WTC11 (cell line): Measurements from ENCODE around the gene LCN10. TPM values are rescaled to one million over a fixed set of nuclear protein-coding genes. Genes with fewer than 3 reads are reported as not detected.

Experiments
- ATAC-seq: fragments of 200-7000 bp; cut with Tn5 transposase; 2 replicates; pipeline ENCODE4 v1.10.0; 2021; ENCODE audit warnings: mild to moderate bottlenecking, moderate library complexity
- CTCF ChIA-PET: fragments of 300-600 bp; sonication (Branson Sonifier 250); formaldehyde crosslinking; loops from one replicate; lab custom pipeline; 2021; ENCODE audit warnings: antibody characterized with exemption; lab: Charles Lee
- POLR2A ChIA-PET: fragments of 350-600 bp; sonication (Branson Sonifier 250); formaldehyde crosslinking; loops from one replicate; lab custom pipeline; 2021; ENCODE audit warnings: antibody characterized with exemption; lab: Charles Lee
- DNase-seq: peaks from one replicate; pipeline ENCODE4 v3.0.0; 2021; ENCODE audit warnings: low spot score
- H3K27ac Mint-ChIP-seq: 2 replicates; pipeline ENCODE4 v1.8.0; 2021; ENCODE audit warnings: mixed read lengths
- H3K27me3 Mint-ChIP-seq: 2 replicates; pipeline ENCODE4 v1.8.0; 2021; ENCODE audit warnings: low read depth, mild to moderate bottlenecking, moderate library complexity, mixed read lengths
- H3K36me3 Mint-ChIP-seq: 2 replicates; pipeline ENCODE4 v1.8.0; 2021; ENCODE audit warnings: mixed read lengths
- H3K4me1 Mint-ChIP-seq: 2 replicates; pipeline ENCODE4 v1.8.0; 2022; ENCODE audit warnings: mixed read lengths
- H3K4me3 Mint-ChIP-seq: 2 replicates; pipeline ENCODE4 v1.8.0; 2021; ENCODE audit warnings: mild to moderate bottlenecking, moderate library complexity, mixed read lengths
- H3K9me3 Mint-ChIP-seq: 2 replicates; pipeline ENCODE4 v1.8.0; 2021; ENCODE audit warnings: mixed read lengths
- FOXK1 ChIP-seq: sonication (generic); formaldehyde crosslinking; IDR thresholded peaks from 2 replicates; pipeline ENCODE4 v1.8.0; 2022; ENCODE audit warnings: mild to moderate bottlenecking, moderate library complexity, missing genetic modification reagents
- TCF7 ChIP-seq: sonication (generic); formaldehyde crosslinking; IDR thresholded peaks from 2 replicates; pipeline ENCODE4 v1.8.0; 2022; ENCODE audit warnings: mild to moderate bottlenecking, low read depth, missing genetic modification reagents, moderate library complexity
- ZNF138 ChIP-seq: sonication (generic); formaldehyde crosslinking; conservative IDR thresholded peaks from 2 replicates; pipeline ENCODE4 v1.8.1; 2022; ENCODE audit warnings: mild to moderate bottlenecking, moderate library complexity, missing genetic modification reagents
- ZNF263 ChIP-seq: sonication (generic); formaldehyde crosslinking; IDR thresholded peaks from 2 replicates; pipeline ENCODE4 v1.8.1; 2022; ENCODE audit warnings: low read depth, mild to moderate bottlenecking, moderate library complexity, missing genetic modification reagents
- ZNF423 ChIP-seq: fragments of 250-450 bp; sonication (Bioruptor Pico); IDR thresholded peaks from 2 replicates; pipeline ENCODE4 v2.1.2; 2022; ENCODE audit warnings: mild to moderate bottlenecking, moderate library complexity
- total RNA-seq: library from RNA; stranded (reverse); gene quantifications from 3 replicates; pipeline ENCODE4 v1.2.3, GENCODE V29; 2021
- TF ChIP-seq, protein P1 (sequence below): sonication (generic); formaldehyde crosslinking; IDR thresholded peaks from 2 replicates; pipeline ENCODE4 v1.8.0; 2023; ENCODE audit warnings: missing genetic modification reagents, mild to moderate bottlenecking, borderline replicate concordance
- TF ChIP-seq, protein P2 (sequence below): sonication (generic); formaldehyde crosslinking; IDR thresholded peaks from 2 replicates; pipeline ENCODE4 v1.8.0; 2022; ENCODE audit warnings: mild to moderate bottlenecking, missing genetic modification reagents
- TF ChIP-seq, protein P3 (sequence below): sonication (generic); formaldehyde crosslinking; IDR thresholded peaks from 2 replicates; pipeline ENCODE4 v1.8.1; 2022; ENCODE audit warnings: low read depth, missing genetic modification reagents, borderline replicate concordance
- TF ChIP-seq, protein P4 (sequence below): sonication (generic); formaldehyde crosslinking; IDR thresholded peaks from 2 replicates; pipeline ENCODE4 v1.8.1; 2023; ENCODE audit warnings: mild to moderate bottlenecking, moderate library complexity, missing genetic modification reagents
- TF ChIP-seq, protein P5 (sequence below): sonication (generic); formaldehyde crosslinking; IDR thresholded peaks from 2 replicates; pipeline ENCODE4 v1.8.0; 2022; ENCODE audit warnings: missing genetic modification reagents
- TF ChIP-seq, protein P6 (sequence below): sonication (generic); formaldehyde crosslinking; IDR thresholded peaks from 2 replicates; pipeline ENCODE4 v1.8.0; 2023; ENCODE audit warnings: missing genetic modification reagents
- TF ChIP-seq, protein P7 (sequence below): sonication (generic); formaldehyde crosslinking; IDR thresholded peaks from 2 replicates; pipeline ENCODE4 v1.8.1; 2022; ENCODE audit warnings: missing genetic modification reagents, borderline replicate concordance
- TF ChIP-seq, protein P8 (sequence below): sonication (generic); formaldehyde crosslinking; IDR thresholded peaks from 2 replicates; pipeline ENCODE4 v1.8.1; 2023; ENCODE audit warnings: mild to moderate bottlenecking, missing genetic modification reagents

Gene LCN10
- total RNA-seq, 1 experiment from 2014 or later, result 2.4 TPM

DNA sequence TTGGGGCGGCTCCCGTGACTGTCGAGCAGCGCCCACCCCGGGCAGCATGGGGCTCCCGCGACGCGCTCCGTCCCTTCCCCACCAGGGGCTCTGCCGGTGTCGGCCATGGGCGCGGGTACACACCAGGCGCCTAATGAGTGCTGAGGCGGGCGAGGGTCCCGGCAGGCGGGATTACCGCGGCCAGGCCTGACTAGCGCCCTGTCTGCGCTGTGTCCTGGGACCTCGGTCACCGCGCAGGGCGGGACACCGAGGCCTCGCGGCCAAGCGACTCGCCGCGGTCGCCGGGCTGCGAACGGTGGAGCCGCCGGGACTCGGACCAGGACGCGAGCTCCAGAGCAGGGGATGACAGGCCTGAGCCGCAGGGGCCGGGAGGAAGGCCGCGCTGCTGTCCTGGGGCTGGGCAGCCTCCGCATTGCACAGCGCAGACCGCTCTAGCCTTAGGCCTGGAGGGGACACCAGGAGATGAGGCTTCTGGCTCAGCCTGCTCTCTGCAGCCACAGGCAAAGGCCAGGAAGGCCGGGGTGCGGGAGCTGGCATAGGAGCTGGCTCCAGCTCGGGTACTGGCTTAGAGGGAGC is 14.1 kb downstream of the LCN10 start:
- ChIA-PET POLR2A (interaction anchor here (1.0 to 1.3 kb wide), 4 partner anchors 8 to 72 kb away, joined by 3 read pairs; no protein-coding TSS in a partner anchor), CTCF (interaction anchor here (0.8 to 3.4 kb wide), 28 partner anchors 9 to 383 kb away, joined by 3 to 40 read pairs (median 6); partner anchors contain the start of genes AGPAT2, FBXW5, LCN10 and LCN15)
- Mint-ChIP-seq H3K9me3 (no peaks in the 10 kb centered on the region), H3K4me3 (peak overlapping the region; percentile 64), H3K36me3 (peaks cover 34% of the 10 kb centered on the region), H3K27ac (no peak overlapping the region), H3K27me3 (no peaks in the 10 kb centered on the region), H3K4me1 (peaks cover 21% of the 10 kb centered on the region)
- ATAC-seq, result peak; percentile 31
- TF ChIP-seq, protein P1, sequence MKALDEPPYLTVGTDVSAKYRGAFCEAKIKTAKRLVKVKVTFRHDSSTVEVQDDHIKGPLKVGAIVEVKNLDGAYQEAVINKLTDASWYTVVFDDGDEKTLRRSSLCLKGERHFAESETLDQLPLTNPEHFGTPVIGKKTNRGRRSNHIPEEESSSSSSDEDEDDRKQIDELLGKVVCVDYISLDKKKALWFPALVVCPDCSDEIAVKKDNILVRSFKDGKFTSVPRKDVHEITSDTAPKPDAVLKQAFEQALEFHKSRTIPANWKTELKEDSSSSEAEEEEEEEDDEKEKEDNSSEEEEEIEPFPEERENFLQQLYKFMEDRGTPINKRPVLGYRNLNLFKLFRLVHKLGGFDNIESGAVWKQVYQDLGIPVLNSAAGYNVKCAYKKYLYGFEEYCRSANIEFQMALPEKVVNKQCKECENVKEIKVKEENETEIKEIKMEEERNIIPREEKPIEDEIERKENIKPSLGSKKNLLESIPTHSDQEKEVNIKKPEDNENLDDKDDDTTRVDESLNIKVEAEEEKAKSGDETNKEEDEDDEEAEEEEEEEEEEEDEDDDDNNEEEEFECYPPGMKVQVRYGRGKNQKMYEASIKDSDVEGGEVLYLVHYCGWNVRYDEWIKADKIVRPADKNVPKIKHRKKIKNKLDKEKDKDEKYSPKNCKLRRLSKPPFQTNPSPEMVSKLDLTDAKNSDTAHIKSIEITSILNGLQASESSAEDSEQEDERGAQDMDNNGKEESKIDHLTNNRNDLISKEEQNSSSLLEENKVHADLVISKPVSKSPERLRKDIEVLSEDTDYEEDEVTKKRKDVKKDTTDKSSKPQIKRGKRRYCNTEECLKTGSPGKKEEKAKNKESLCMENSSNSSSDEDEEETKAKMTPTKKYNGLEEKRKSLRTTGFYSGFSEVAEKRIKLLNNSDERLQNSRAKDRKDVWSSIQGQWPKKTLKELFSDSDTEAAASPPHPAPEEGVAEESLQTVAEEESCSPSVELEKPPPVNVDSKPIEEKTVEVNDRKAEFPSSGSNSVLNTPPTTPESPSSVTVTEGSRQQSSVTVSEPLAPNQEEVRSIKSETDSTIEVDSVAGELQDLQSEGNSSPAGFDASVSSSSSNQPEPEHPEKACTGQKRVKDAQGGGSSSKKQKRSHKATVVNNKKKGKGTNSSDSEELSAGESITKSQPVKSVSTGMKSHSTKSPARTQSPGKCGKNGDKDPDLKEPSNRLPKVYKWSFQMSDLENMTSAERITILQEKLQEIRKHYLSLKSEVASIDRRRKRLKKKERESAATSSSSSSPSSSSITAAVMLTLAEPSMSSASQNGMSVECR (CRISPR knock-in tag), result 0 out of 2 replicates have a peak, but pooled peaks have one; percentile 16
- TF ChIP-seq, protein P2, sequence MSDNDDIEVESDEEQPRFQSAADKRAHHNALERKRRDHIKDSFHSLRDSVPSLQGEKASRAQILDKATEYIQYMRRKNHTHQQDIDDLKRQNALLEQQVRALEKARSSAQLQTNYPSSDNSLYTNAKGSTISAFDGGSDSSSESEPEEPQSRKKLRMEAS (CRISPR knock-in tag), result peak; percentile 52; the same call in 1 of the 2 replicates
- TF ChIP-seq ZNF423, result peak; percentile 36; the same call in 1 of the 2 replicates
- peak; percentile 76; the same call in 1 of the 2 replicates for TF ChIP-seq ZNF138 (CRISPR knock-in tag)
- TF ChIP-seq, protein P3, sequence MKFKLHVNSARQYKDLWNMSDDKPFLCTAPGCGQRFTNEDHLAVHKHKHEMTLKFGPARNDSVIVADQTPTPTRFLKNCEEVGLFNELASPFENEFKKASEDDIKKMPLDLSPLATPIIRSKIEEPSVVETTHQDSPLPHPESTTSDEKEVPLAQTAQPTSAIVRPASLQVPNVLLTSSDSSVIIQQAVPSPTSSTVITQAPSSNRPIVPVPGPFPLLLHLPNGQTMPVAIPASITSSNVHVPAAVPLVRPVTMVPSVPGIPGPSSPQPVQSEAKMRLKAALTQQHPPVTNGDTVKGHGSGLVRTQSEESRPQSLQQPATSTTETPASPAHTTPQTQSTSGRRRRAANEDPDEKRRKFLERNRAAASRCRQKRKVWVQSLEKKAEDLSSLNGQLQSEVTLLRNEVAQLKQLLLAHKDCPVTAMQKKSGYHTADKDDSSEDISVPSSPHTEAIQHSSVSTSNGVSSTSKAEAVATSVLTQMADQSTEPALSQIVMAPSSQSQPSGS (CRISPR knock-in tag), result no peak
- TF ChIP-seq, protein P4, sequence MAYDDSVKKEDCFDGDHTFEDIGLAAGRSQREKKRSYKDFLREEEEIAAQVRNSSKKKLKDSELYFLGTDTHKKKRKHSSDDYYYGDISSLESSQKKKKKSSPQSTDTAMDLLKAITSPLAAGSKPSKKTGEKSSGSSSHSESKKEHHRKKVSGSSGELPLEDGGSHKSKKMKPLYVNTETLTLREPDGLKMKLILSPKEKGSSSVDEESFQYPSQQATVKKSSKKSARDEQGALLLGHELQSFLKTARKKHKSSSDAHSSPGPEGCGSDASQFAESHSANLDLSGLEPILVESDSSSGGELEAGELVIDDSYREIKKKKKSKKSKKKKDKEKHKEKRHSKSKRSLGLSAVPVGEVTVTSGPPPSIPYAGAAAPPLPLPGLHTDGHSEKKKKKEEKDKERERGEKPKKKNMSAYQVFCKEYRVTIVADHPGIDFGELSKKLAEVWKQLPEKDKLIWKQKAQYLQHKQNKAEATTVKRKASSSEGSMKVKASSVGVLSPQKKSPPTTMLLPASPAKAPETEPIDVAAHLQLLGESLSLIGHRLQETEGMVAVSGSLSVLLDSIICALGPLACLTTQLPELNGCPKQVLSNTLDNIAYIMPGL, result 0 out of 2 replicates have a peak, but pooled peaks have one; percentile 49
- TF ChIP-seq, protein P5, sequence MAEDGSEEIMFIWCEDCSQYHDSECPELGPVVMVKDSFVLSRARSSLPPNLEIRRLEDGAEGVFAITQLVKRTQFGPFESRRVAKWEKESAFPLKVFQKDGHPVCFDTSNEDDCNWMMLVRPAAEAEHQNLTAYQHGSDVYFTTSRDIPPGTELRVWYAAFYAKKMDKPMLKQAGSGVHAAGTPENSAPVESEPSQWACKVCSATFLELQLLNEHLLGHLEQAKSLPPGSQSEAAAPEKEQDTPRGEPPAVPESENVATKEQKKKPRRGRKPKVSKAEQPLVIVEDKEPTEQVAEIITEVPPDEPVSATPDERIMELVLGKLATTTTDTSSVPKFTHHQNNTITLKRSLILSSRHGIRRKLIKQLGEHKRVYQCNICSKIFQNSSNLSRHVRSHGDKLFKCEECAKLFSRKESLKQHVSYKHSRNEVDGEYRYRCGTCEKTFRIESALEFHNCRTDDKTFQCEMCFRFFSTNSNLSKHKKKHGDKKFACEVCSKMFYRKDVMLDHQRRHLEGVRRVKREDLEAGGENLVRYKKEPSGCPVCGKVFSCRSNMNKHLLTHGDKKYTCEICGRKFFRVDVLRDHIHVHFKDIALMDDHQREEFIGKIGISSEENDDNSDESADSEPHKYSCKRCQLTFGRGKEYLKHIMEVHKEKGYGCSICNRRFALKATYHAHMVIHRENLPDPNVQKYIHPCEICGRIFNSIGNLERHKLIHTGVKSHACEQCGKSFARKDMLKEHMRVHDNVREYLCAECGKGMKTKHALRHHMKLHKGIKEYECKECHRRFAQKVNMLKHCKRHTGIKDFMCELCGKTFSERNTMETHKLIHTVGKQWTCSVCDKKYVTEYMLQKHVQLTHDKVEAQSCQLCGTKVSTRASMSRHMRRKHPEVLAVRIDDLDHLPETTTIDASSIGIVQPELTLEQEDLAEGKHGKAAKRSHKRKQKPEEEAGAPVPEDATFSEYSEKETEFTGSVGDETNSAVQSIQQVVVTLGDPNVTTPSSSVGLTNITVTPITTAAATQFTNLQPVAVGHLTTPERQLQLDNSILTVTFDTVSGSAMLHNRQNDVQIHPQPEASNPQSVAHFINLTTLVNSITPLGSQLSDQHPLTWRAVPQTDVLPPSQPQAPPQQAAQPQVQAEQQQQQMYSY (CRISPR knock-in tag), result no peak
- TF ChIP-seq, protein P6, sequence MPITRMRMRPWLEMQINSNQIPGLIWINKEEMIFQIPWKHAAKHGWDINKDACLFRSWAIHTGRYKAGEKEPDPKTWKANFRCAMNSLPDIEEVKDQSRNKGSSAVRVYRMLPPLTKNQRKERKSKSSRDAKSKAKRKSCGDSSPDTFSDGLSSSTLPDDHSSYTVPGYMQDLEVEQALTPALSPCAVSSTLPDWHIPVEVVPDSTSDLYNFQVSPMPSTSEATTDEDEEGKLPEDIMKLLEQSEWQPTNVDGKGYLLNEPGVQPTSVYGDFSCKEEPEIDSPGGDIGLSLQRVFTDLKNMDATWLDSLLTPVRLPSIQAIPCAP, result 0 out of 2 replicates have a peak, but pooled peaks have one; percentile 43
- DNase-seq, result peak; percentile 60

DNA sequence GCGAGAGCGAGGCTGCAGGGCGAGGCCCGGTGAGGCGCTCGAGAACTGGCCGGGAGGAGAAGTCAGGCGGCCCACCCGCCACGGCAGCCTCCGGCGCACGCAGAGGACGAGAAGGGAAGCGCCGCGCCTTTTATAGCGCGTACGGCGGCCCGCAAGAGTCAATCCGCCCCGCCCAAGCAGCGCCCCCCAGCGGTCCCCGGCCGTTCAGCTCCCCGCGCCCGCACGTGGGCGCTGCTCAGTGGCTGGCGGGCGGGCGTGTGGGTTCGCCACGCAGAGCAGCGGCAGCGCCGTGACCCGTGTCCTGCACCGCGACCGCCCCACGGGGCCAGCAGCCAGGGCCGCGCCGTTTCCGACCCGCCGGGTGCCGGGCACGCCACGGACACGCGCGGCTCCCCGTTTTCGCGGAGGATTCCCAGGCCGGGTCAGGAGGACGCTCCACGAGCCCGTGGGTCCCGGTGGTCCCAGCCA is 14.6 kb downstream of the LCN10 start:
- Mint-ChIP-seq H3K27ac (no peak overlapping the region), H3K9me3 (no peaks in the 10 kb centered on the region), H3K27me3 (no peaks in the 10 kb centered on the region), H3K36me3 (peaks cover 36% of the 10 kb centered on the region), H3K4me1 (peaks cover 21% of the 10 kb centered on the region), H3K4me3 (peak overlapping the region; percentile 99; the same call in 1 of the 2 replicates)
- DNase-seq (peak; percentile 80), ATAC-seq (peak; percentile 6)
- ChIA-PET CTCF (interaction anchor here (0.7 to 3.4 kb wide), 20 partner anchors 8 to 382 kb away, joined by 3 to 40 read pairs (median 6); partner anchors contain the start of genes AGPAT2, LCN10, LCN15 and LCN8), POLR2A (interaction anchor here (1.0 to 1.3 kb wide), 5 partner anchors 8 to 513 kb away, joined by 3 read pairs; partner anchors contain the start of gene TUBB4B)
- TF ChIP-seq TCF7 (CRISPR knock-in tag) (0 out of 2 replicates have a peak, but pooled peaks have one; percentile 23), ZNF263 (CRISPR knock-in tag) (no peak; the same call in 1 of the 2 replicates), FOXK1 (CRISPR knock-in tag) (peak; percentile 76)
- TF ChIP-seq, protein P7, sequence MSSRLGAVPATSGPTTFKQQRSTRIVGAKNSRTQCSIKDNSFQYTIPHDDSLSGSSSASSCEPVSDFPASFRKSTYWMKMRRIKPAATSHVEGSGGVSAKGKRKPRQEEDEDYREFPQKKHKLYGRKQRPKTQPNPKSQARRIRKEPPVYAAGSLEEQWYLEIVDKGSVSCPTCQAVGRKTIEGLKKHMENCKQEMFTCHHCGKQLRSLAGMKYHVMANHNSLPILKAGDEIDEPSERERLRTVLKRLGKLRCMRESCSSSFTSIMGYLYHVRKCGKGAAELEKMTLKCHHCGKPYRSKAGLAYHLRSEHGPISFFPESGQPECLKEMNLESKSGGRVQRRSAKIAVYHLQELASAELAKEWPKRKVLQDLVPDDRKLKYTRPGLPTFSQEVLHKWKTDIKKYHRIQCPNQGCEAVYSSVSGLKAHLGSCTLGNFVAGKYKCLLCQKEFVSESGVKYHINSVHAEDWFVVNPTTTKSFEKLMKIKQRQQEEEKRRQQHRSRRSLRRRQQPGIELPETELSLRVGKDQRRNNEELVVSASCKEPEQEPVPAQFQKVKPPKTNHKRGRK (CRISPR knock-in tag), result no peak
- TF ChIP-seq, protein P8, sequence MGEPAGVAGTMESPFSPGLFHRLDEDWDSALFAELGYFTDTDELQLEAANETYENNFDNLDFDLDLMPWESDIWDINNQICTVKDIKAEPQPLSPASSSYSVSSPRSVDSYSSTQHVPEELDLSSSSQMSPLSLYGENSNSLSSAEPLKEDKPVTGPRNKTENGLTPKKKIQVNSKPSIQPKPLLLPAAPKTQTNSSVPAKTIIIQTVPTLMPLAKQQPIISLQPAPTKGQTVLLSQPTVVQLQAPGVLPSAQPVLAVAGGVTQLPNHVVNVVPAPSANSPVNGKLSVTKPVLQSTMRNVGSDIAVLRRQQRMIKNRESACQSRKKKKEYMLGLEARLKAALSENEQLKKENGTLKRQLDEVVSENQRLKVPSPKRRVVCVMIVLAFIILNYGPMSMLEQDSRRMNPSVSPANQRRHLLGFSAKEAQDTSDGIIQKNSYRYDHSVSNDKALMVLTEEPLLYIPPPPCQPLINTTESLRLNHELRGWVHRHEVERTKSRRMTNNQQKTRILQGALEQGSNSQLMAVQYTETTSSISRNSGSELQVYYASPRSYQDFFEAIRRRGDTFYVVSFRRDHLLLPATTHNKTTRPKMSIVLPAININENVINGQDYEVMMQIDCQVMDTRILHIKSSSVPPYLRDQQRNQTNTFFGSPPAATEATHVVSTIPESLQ (CRISPR knock-in tag), result no peak
